ENCODE data around the gene MACROD2.
"Not testable (repeated sequence)": the region's sequence is repeated elsewhere in the genome, so short reads cannot be mapped to it uniquely, and the experiment has no call there.

MACROD2 gene

GRCh38 chr20:14922503-14923267 lies 927.4 kb downstream of the MACROD2 start:
- H3K27ac ChIP-seq, result no peak overlapping the region
- TF ChIP-seq ZFX (IDR thresholded peaks at IDR 0.05; ENCODE audit: borderline replicate concordance) (no peak), CTCF (IDR thresholded peaks at IDR 0.05) (no peak)

GRCh38 chr20:14924433-14924832 lies 929.1 kb downstream of the MACROD2 start:
- H3K27ac ChIP-seq, result peak overlapping the region; percentile 36
- no peak for TF ChIP-seq CTCF (IDR thresholded peaks at IDR 0.05)
- no peak for TF ChIP-seq ZFX (IDR thresholded peaks at IDR 0.05; ENCODE audit: borderline replicate concordance)

GRCh38 chr20:14925300-14925699 lies 930.0 kb downstream of the MACROD2 start:
- peak overlapping the region; percentile 36 for H3K27ac ChIP-seq
- TF ChIP-seq ZFX (IDR thresholded peaks at IDR 0.05; ENCODE audit: borderline replicate concordance) (no peak), CTCF (IDR thresholded peaks at IDR 0.05) (no peak)

GRCh38 chr20:14926436-14926835 lies 931.1 kb downstream of the MACROD2 start:
- not testable (repeated sequence) for H3K27ac ChIP-seq

- TF ChIP-seq ZFX (IDR thresholded peaks at IDR 0.05; ENCODE audit: borderline replicate concordance) (no peak), CTCF (IDR thresholded peaks at IDR 0.05) (no peak)
- H3K27ac ChIP-seq, result no peak overlapping the region
These were observed 932.8 kb downstream of the MACROD2 start for GRCh38 chr20:14928083-14928482.

GRCh38 chr20:14929388-14929787 lies 934.1 kb downstream of the MACROD2 start:
- H3K27ac ChIP-seq, result no peak overlapping the region
- TF ChIP-seq ZFX (IDR thresholded peaks at IDR 0.05; ENCODE audit: borderline replicate concordance) (no peak), CTCF (IDR thresholded peaks at IDR 0.05) (no peak)

GRCh38 chr20:14932040-14932439 lies 936.7 kb downstream of the MACROD2 start:
- TF ChIP-seq CTCF (IDR thresholded peaks at IDR 0.05) (no peak), ZFX (IDR thresholded peaks at IDR 0.05; ENCODE audit: borderline replicate concordance) (no peak)
- no peak overlapping the region for H3K27ac ChIP-seq

GRCh38 chr20:14935285-14935684 lies 940.0 kb downstream of the MACROD2 start:
- TF ChIP-seq CTCF (IDR thresholded peaks at IDR 0.05) (no peak), ZFX (IDR thresholded peaks at IDR 0.05; ENCODE audit: borderline replicate concordance) (no peak)
- no peak overlapping the region for H3K27ac ChIP-seq
